Aorta (tissue), 5 donors: Measurements from ENCODE around the gene FER1L5. TPM values are rescaled to one million over a fixed set of nuclear protein-coding genes. Genes with fewer than 3 reads are reported as not detected.

Source experiments
- ATAC-seq: fragments of 200-7000 bp; cut with Tn5 transposase; one replicate; pipeline ENCODE4 v1.9.1; 2022; ENCODE audit warnings: moderate library complexity; ENCODE audit not compliant: low FRiP score
- DNase-seq, 2 donors: peaks; one replicate each; pipeline ENCODE4 v3.0.0-alpha.2; 2020
- H3K27ac ChIP-seq, 2 donors: one replicate each; pipeline ENCODE4 v1.5.1; 2013; ENCODE audit warnings: low read length in 2 of 2, mild to moderate bottlenecking in 2 of 2, moderate library complexity in 2 of 2, control low read depth in 1 of 2, inconsistent platforms in 1 of 2, low read depth in 1 of 2
- H3K27me3 ChIP-seq, 2 donors: one replicate each; pipeline ENCODE4 v1.6.1; 2013; ENCODE audit warnings: control low read depth in 1 of 2, low read length in 1 of 2, mild to moderate bottlenecking in 1 of 2, moderate library complexity in 1 of 2; ENCODE audit not compliant: insufficient read depth in 2 of 2, control insufficient read depth in 1 of 2
- H3K36me3 ChIP-seq, 2 donors: one replicate each; pipeline ENCODE4 v1.6.1; 2013; ENCODE audit warnings: control low read depth in 1 of 2, low read length in 1 of 2, mild to moderate bottlenecking in 1 of 2; ENCODE audit not compliant: insufficient read depth in 2 of 2, control insufficient read depth in 1 of 2
- H3K4me1 ChIP-seq, 2 donors: one replicate each; pipeline ENCODE4 v1.6.1; 2013; ENCODE audit warnings: low read length in 2 of 2, control low read depth in 1 of 2, mild to moderate bottlenecking in 1 of 2, moderate library complexity in 1 of 2; ENCODE audit not compliant: insufficient read depth in 2 of 2, control insufficient read depth in 1 of 2
- H3K4me3 ChIP-seq, 2 donors: one replicate each; pipeline ENCODE4 v1.5.1; 2013; ENCODE audit warnings: low read length in 2 of 2, control low read depth in 1 of 2, mild to moderate bottlenecking in 1 of 2
- H3K9me3 ChIP-seq: one replicate; pipeline ENCODE4 v1.6.1; 2013; ENCODE audit warnings: mild to moderate bottlenecking, low read length; ENCODE audit not compliant: control insufficient read depth
- WGBS, 2 donors: extraction: QIAGEN DNeasy Blood & Tissue Kit; methylation state at CpG; one replicate each; pipeline ENCODE4 v1.1.7; 2013; 5-methylcytosine and 5-hydroxymethylcytosine counted together
- intact Hi-C, 2 donors: fragments of 100-400 bp; cut with DNase I; formaldehyde crosslinking; loops; one replicate each; pipeline versions ENCODE4 v1.14.2 to v1.15.0; 2022
- polyA plus RNA-seq, 2 donors: library from polyadenylated mRNA; stranded (reverse); fragments of 200-250 nt; gene quantifications; one replicate each; pipeline ENCODE4 v1.2.3, GENCODE V29; 2013
- total RNA-seq, 2 donors: library from RNA; stranded (reverse); fragmentation: NEBNext Ultra II Directional; extraction: Animal tissue kit (Norgen Biotek cat#: 25700); gene quantifications; one replicate each; pipeline ENCODE4 v1.2.1, GENCODE V29; 2021
- donor health status: healthy with polysubstance abuse.
- donor health status: Bipolar disorder and iron deficiency.
- donor health status: DM: no; HTN: no; CAD: no.
- donor health status: DM: no; HTN: no; CAD: no.
- donor health status: DM: yes; HTN: yes; CAD: no.

The FER1L5 gene
- total and polyA plus RNA-seq, 4 donors, result 0.05 to 0.42 (median 0.10) TPM; not detected in 1

GRCh38 chr2:96694816-96695455, 52.4 kb downstream of the FER1L5 start:
- WGBS, 2 donors, result 85 to 87% methylated on average over 13 of the region's 13 CpGs
- DNase-seq, result peak in 1 of 2 donors; percentile 69
- H3K27me3 ChIP-seq, result no peaks in the 10 kb centered on the region
- H3K4me1 ChIP-seq, result no peaks in the 10 kb centered on the region
- intact Hi-C loops, result no loop called here
- H3K4me3 ChIP-seq, result no peak overlapping the region
- H3K36me3 ChIP-seq, result no peaks in the 10 kb centered on the region
- ATAC-seq, result no peak
- no peak overlapping the region for H3K27ac ChIP-seq
- no peaks in the 10 kb centered on the region for H3K9me3 ChIP-seq

- 74 to 78% methylated on average over 15 of the region's 15 CpGs for WGBS, 2 donors
- H3K36me3 ChIP-seq, result no peaks in the 10 kb centered on the region
- no peaks in the 10 kb centered on the region for H3K9me3 ChIP-seq
- H3K4me3 ChIP-seq, result no peak overlapping the region
- H3K4me1 ChIP-seq, result no peaks in the 10 kb centered on the region
- DNase-seq (no peak), ATAC-seq (no peak)
- no peak overlapping the region for H3K27ac ChIP-seq
- H3K27me3 ChIP-seq, result no peaks in the 10 kb centered on the region
- intact Hi-C loops, result no loop called here
Observed at GRCh38 chr2:96695602-96696001, 53.0 kb downstream of the FER1L5 start.

GRCh38 chr2:96697476-96697875, 54.9 kb downstream of the FER1L5 start:
- Histone ChIP-seq H3K4me3 (no peak overlapping the region), H3K36me3 (no peaks in the 10 kb centered on the region), H3K9me3 (no peaks in the 10 kb centered on the region), H3K27me3 (no peaks in the 10 kb centered on the region), H3K4me1 (no peaks in the 10 kb centered on the region), H3K27ac (no peak overlapping the region)
- WGBS, 2 donors, result 76 to 85% methylated on average over 2 of the region's 2 CpGs
- ATAC-seq (no peak), DNase-seq (no peak)
- intact Hi-C loops, result no loop called here

- ATAC-seq (no peak), DNase-seq (no peak)
- Histone ChIP-seq H3K36me3 (no peaks in the 10 kb centered on the region), H3K4me3 (no peak overlapping the region), H3K27ac (no peak overlapping the region), H3K27me3 (no peaks in the 10 kb centered on the region), H3K9me3 (no peaks in the 10 kb centered on the region), H3K4me1 (no peaks in the 10 kb centered on the region)
- WGBS, 2 donors, result 90 to 91% methylated on average over 14 of the region's 14 CpGs
- intact Hi-C loops, result no loop called here
Observed at GRCh38 chr2:96698221-96698861, 55.8 kb downstream of the FER1L5 start.

- no peak overlapping the region for H3K4me3 ChIP-seq
- intact Hi-C loops, result no loop called here
- H3K9me3 ChIP-seq, result no peaks in the 10 kb centered on the region
- WGBS, 2 donors, result 92 to 97% methylated on average over 6 of the region's 6 CpGs
- no peak overlapping the region for H3K27ac ChIP-seq
- H3K4me1 ChIP-seq, result no peaks in the 10 kb centered on the region
- H3K36me3 ChIP-seq, result no peaks in the 10 kb centered on the region
- ATAC-seq (no peak), DNase-seq (no peak)
- no peaks in the 10 kb centered on the region for H3K27me3 ChIP-seq
Observed at GRCh38 chr2:96699021-96699420, 56.5 kb downstream of the FER1L5 start.

- Histone ChIP-seq H3K4me1 (no peaks in the 10 kb centered on the region), H3K27ac (no peak overlapping the region), H3K4me3 (no peak overlapping the region), H3K9me3 (no peaks in the 10 kb centered on the region), H3K27me3 (no peaks in the 10 kb centered on the region), H3K36me3 (no peaks in the 10 kb centered on the region)
- 86 to 87% methylated on average over 9 of the region's 9 CpGs for WGBS, 2 donors
- no peak for DNase-seq
- intact Hi-C loops, result no loop called here
- ATAC-seq, result no peak
Observed at GRCh38 chr2:96699621-96700020, 57.1 kb downstream of the FER1L5 start.

GRCh38 chr2:96700086-96700485, 57.5 kb downstream of the FER1L5 start:
- ATAC-seq, result no peak
- intact Hi-C loops, result no loop called here
- no peak overlapping the region for H3K27ac ChIP-seq
- no peaks in the 10 kb centered on the region for H3K27me3 ChIP-seq
- DNase-seq, result no peak
- H3K4me1 ChIP-seq, result no peaks in the 10 kb centered on the region
- WGBS, 2 donors, result 92 to 97% methylated on average over 8 of the region's 8 CpGs
- no peak overlapping the region for H3K4me3 ChIP-seq
- no peaks in the 10 kb centered on the region for H3K36me3 ChIP-seq
- H3K9me3 ChIP-seq, result no peaks in the 10 kb centered on the region

- intact Hi-C loops, result no loop called here
- WGBS, 2 donors, result 92 to 94% methylated on average over 6 of the region's 6 CpGs
- Histone ChIP-seq H3K4me1 (no peaks in the 10 kb centered on the region), H3K27me3 (no peaks in the 10 kb centered on the region), H3K27ac (no peak overlapping the region), H3K9me3 (no peaks in the 10 kb centered on the region), H3K36me3 (peaks cover 0 to 6% of the 10 kb centered on the region in 2 donors), H3K4me3 (no peak overlapping the region)
- DNase-seq (no peak), ATAC-seq (no peak)
Observed at GRCh38 chr2:96701636-96702035, 59.1 kb downstream of the FER1L5 start.

GRCh38 chr2:96702098-96702785, 59.7 kb downstream of the FER1L5 start:
- peaks cover 0 to 9% of the 10 kb centered on the region in 2 donors for H3K36me3 ChIP-seq
- no peak for DNase-seq

More at GRCh38 chr2:96702098-96702785, 59.7 kb downstream of the FER1L5 start:
- no peak for ATAC-seq
- H3K9me3 ChIP-seq, result no peaks in the 10 kb centered on the region
- H3K27me3 ChIP-seq, result no peaks in the 10 kb centered on the region
- H3K4me1 ChIP-seq, result no peaks in the 10 kb centered on the region
- intact Hi-C loops, result no loop called here
- no peak overlapping the region for H3K27ac ChIP-seq
- H3K4me3 ChIP-seq, result no peak overlapping the region
- 91 to 93% methylated on average over 17 of the region's 17 CpGs for WGBS, 2 donors
